ENCODE results near the gene SAPCD2. TPM values are rescaled to one million over a fixed set of nuclear protein-coding genes. Genes with fewer than 3 reads are reported as not detected.

The SAPCD2 gene
- total RNA-seq, 1 experiment from 2014 or later = 57.5 TPM

DNA sequence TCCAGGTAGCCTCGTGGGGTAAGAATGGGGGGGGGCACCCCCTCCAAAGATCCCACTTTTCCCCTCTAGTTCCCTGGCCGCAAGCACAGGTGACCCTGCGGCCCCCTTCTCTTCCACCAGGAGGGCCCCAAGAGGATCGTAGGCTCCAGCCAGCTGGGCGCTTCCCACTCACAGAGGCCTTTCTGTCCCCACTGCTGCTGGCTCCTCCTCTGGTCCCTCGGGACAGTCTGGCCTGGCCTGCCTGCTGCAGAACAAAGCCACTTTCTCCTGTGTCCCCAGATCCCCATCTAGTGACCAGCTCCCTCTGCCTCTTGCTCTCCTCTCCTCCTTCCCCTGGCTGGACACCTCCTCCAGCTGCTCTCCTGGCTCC, 534 bp upstream of the SAPCD2 start:
- H3K27ac Mint-ChIP-seq (ENCODE audit: unreplicated experiment) = peak overlapping the region; percentile 85

GRCh38 chr9:137069508-137070091, 757 bp downstream of the SAPCD2 start:
- Mint-ChIP-seq H3K4me3 (ENCODE audit: unreplicated experiment) (peak overlapping the region; percentile 68), H3K9me3 (ENCODE audit: unreplicated experiment) (no peaks in the 10 kb centered on the region), H3K4me1 (ENCODE audit: low read depth, unreplicated experiment) (peaks cover 18% of the 10 kb centered on the region), H3K27ac (ENCODE audit: unreplicated experiment) (no peak overlapping the region), H3K27me3 (ENCODE audit: insufficient read depth, unreplicated experiment) (no peaks in the 10 kb centered on the region), H3K36me3 (ENCODE audit: insufficient read depth, unreplicated experiment) (peaks cover 18% of the 10 kb centered on the region)
- TF ChIP-seq, protein P1, sequence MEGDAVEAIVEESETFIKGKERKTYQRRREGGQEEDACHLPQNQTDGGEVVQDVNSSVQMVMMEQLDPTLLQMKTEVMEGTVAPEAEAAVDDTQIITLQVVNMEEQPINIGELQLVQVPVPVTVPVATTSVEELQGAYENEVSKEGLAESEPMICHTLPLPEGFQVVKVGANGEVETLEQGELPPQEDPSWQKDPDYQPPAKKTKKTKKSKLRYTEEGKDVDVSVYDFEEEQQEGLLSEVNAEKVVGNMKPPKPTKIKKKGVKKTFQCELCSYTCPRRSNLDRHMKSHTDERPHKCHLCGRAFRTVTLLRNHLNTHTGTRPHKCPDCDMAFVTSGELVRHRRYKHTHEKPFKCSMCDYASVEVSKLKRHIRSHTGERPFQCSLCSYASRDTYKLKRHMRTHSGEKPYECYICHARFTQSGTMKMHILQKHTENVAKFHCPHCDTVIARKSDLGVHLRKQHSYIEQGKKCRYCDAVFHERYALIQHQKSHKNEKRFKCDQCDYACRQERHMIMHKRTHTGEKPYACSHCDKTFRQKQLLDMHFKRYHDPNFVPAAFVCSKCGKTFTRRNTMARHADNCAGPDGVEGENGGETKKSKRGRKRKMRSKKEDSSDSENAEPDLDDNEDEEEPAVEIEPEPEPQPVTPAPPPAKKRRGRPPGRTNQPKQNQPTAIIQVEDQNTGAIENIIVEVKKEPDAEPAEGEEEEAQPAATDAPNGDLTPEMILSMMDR (IDR thresholded peaks at IDR 0.05; ENCODE audit: insufficient read depth in 1 of 2, low read depth in 1 of 2, low read length in 1 of 2, severe bottlenecking in 1 of 2, unreplicated experiment in 1 of 2) = no peak
- 0 out of 2 replicates have a peak, but pooled peaks cover 2% of the 10 kb centered on the region for H3K36me3 ChIP-seq (ENCODE audit: control insufficient read depth, insufficient read depth, low read length)
- peak in 1 of 2 experiments; percentile 49 for DNase-seq
- intact Hi-C loops (cut with micrococcal nuclease; ENCODE audit: unreplicated experiment) = loop anchor here (1.0 kb wide), 2 partner anchors 17 to 23 kb away; partner anchors contain the start of genes MAN1B1 and NPDC1
- BruUV-seq (replicated peaks) = no TSS peak
- H3K4me1 ChIP-seq = peaks cover 33% of the 10 kb centered on the region
- POLR2A ChIA-PET = interaction anchor here (0.5 to 1.9 kb wide), 7 partner anchors 16 to 311 kb away, joined by 3 to 24 read pairs (median 4); partner anchors contain the start of genes ANAPC2, ENTPD2, LCN8 and MAN1B1
- CTCF ChIA-PET = interaction anchor here (0.6 to 5.2 kb wide), 15 partner anchors 9 to 372 kb away, joined by 3 to 42 read pairs (median 7); partner anchors contain the start of genes ABCA2, ANAPC2, CYSRT1 and ENTPD2
- peak overlapping the region; percentile 80 for H3K4me3 ChIP-seq (ENCODE audit: low read depth, low read length)
- H3K27me3 ChIP-seq (replicated peaks; ENCODE audit: control insufficient read depth, insufficient read depth, low read length) = no peaks in the 10 kb centered on the region
- no peaks in the 10 kb centered on the region for H3K9me3 ChIP-seq

More for the DNA sequence above, 534 bp upstream of the SAPCD2 start:
- no peak for DNase-seq
- TF ChIP-seq, protein P1 (IDR thresholded peaks at IDR 0.05; ENCODE audit: insufficient read depth in 1 of 2, low read depth in 1 of 2, low read length in 1 of 2, severe bottlenecking in 1 of 2, unreplicated experiment in 1 of 2) = peak; percentile 21 to 38
- Mint-ChIP-seq H3K4me3 (ENCODE audit: unreplicated experiment) (peak overlapping the region; percentile 68), H3K4me1 (ENCODE audit: low read depth, unreplicated experiment) (peaks cover 18% of the 10 kb centered on the region), H3K27me3 (ENCODE audit: insufficient read depth, unreplicated experiment) (no peaks in the 10 kb centered on the region), H3K36me3 (ENCODE audit: insufficient read depth, unreplicated experiment) (peaks cover 18% of the 10 kb centered on the region), H3K9me3 (ENCODE audit: unreplicated experiment) (no peaks in the 10 kb centered on the region)
- H3K27me3 ChIP-seq (replicated peaks; ENCODE audit: control insufficient read depth, insufficient read depth, low read length) = no peaks in the 10 kb centered on the region
- peak overlapping the region; percentile 80 for H3K4me3 ChIP-seq (ENCODE audit: low read depth, low read length)
- no peaks in the 10 kb centered on the region for H3K9me3 ChIP-seq
- CTCF ChIA-PET = interaction anchor here (0.6 to 5.2 kb wide), 19 partner anchors 11 to 708 kb away, joined by 3 to 42 read pairs (median 6); partner anchors contain the start of genes ABCA2, AJM1, ANAPC2 and MAN1B1
- intact Hi-C loops (cut with micrococcal nuclease; ENCODE audit: unreplicated experiment) = loop anchor here (1.0 kb wide), 2 partner anchors 15 to 25 kb away; partner anchors contain the start of genes MAN1B1 and NPDC1
- H3K36me3 ChIP-seq (ENCODE audit: control insufficient read depth, insufficient read depth, low read length) = 0 out of 2 replicates have a peak, but pooled peaks cover 2% of the 10 kb centered on the region
- TSS peak; percentile 49 for BruUV-seq (replicated peaks)
- H3K4me1 ChIP-seq = peaks cover 33% of the 10 kb centered on the region
- POLR2A ChIA-PET = interaction anchor here (0.6 to 1.9 kb wide), 8 partner anchors 16 to 263 kb away, joined by 3 to 24 read pairs (median 5); partner anchors contain the start of genes ENTPD2, MAN1B1, RABL6 and TUBB4B

Data from Caco-2 (cell line).